HG03025 (cell line): ENCODE results near the gene GRIN3B.

Source experiments
- ATAC-seq: cut with Tn5 transposase; IDR thresholded peaks from one replicate; pipeline ENCODE4 v1.9.1; 2021; ENCODE audit warnings: mild to moderate bottlenecking, moderate library complexity; ENCODE audit not compliant: unreplicated experiment, low FRiP score

GRIN3B gene

DNA sequence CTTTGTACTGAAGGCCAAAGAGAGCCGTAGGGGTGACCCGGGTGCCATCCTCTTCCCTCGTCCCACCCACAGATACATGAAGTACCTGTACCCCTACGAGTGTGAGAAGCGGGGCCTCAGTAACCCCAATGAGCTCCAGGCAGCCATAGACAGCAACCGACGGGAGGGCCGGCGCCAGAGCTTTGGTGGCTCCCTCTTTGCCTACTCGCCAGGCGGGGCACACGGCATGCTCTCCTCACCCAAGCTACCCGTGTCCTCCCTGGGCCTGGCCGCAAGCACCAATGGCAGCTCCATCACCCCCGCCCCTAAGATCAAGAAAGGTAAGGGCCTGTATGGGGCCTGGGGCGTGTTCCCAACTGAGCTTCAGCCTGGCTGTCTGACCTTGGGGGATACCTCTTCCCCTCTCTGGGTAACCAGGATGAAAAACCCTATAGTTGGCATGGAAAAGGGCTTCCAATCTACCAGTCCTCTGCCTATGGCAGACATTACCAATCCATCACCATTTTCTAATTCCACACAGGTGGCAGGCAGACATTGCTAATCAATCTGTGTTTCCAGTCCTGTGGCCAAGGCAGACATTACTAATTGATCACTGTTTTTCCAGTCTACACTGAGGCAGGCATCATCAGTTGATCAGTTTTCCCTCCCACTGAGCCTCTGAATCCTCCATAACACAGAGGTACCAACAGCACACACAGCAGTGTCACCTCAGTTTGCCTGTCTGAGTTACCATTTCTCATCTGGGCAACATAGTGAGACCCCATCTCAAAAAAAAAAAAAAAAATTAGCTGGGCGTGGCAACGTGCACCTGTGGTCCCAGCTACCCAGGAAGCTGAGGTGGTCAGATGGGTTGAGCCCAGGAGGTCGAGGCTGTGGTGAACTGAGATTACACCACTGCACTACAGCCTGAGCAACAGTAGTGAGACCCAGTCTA, 35.2 kb upstream of the GRIN3B start:
- no peak for ATAC-seq

DNA sequence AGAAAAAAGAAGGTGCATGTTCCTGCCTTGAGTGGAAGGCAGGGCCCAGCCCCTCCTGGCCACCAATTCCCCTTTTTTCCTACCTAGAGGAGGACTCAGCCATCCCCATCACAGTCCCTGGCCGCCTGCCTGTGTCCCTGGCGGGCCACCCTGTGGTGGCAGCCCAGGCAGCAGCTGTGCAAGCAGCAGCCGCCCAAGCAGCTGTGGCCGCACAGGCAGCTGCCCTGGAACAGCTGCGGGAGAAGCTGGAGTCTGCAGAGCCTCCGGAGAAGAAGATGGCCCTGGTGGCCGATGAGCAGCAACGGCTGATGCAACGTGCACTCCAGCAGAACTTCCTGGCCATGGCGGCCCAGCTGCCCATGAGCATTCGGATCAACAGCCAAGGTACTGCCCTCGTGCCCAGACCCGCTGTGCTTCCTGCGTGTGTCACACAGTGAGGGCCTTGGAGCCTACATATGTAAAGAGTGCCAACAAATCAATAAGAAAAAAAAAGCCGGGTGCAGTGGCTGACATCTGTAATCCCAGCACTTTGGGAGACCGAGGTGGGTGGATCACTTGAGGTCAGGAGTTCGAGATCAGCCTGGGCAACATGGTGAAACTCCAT, 33.6 kb upstream of the GRIN3B start:
- ATAC-seq: no peak

DNA sequence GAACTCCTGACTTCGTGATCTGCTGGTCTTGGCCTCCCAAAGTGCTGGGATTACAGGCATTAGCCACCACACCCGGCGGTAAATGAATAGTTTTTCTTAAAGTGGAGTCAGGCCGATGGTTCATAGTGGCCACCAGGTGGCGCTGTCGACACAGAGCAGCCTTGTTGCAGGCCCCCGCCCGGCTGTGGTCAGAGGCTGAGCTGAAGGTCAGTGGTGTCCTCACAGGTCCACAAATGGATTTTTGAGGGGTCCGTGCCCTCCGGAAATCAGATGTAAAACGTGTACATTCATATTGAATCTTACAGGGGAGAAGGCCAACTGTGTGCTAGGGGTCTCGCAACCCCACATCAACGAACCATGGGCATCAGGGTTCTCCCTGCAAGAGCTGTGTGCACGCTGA, 29.5 kb upstream of the GRIN3B start:
- ATAC-seq: no peak

DNA sequence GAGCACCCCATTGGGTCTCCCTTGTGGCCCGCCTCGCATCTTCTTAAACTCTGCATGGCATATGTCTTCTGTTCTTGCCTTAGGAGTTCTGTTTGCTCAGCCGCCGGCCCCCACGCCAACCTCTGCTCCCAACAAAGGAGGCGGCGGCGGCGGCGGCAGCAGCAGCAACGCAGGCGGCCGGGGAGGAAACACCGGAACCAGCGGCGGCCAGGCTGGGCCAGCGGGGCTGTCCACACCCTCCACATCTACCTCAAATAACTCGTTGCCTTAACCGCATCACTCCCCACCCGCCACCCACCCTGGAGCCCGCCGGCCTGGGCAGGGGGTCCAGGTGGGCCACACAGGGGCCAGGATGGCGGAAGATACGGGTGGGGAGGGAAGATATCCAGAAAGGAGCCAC, 28.4 kb upstream of the GRIN3B start:
- ATAC-seq: no peak

DNA sequence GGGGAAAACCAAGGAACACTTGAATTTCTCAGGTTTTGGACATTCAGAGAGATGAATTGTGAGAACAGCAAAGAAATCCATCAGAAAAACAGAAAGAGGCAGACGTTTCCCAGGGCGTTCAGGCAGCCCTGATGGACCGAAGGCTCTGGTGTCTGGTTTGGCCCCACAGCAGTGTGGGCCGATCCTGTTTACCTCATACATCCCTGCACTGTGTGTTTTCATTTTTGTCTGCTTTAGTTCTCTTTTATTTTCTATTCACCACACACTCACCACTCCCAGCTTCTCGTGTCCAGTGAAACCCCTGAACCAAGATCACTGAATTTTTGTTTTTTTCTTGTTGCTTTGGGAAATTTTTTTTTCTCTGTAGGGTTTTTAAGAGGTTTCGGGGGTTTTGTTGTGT, 27.9 kb upstream of the GRIN3B start:
- ATAC-seq: no peak

DNA sequence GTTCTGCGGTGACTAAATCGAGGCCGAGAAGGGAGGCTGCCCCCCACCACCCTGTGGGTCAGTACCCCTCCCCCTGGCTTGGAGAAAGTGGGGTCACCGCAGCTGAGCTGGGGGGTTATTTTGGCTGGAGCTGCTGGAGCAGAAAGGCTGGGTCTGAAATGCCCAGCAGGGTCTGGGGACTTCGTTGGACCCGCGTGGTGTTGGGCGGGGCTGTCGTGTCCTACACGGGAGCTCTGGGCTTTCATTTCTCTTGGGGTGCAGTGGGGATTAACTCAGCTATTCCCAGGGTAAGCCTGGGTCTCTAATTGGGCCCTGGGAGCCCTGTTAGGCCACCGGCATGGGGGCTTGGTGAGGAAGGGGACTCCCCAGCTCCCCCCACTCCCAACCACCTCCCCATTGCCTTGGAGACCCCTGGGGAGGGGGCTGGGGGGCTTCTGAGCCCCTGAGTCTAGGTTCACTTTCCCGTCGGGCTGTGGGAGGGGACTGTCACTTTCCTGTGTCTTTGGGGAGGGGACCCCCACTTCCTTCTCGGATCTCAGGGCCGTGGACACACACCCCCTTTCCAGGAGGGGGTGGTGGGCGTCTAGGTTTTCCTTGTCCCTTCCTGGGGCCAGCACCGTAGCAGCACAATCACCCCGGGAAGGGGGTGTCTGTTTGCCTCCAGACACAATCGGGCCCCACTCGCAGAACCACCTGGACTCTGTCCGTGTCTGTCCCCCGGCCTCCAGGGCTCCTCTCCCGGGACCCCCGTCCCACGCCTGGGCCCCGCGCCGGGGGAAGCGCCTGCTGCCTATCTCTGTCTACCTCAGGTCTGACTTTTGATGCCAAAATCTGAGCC, 26.3 kb upstream of the GRIN3B start:
- no peak for ATAC-seq

DNA sequence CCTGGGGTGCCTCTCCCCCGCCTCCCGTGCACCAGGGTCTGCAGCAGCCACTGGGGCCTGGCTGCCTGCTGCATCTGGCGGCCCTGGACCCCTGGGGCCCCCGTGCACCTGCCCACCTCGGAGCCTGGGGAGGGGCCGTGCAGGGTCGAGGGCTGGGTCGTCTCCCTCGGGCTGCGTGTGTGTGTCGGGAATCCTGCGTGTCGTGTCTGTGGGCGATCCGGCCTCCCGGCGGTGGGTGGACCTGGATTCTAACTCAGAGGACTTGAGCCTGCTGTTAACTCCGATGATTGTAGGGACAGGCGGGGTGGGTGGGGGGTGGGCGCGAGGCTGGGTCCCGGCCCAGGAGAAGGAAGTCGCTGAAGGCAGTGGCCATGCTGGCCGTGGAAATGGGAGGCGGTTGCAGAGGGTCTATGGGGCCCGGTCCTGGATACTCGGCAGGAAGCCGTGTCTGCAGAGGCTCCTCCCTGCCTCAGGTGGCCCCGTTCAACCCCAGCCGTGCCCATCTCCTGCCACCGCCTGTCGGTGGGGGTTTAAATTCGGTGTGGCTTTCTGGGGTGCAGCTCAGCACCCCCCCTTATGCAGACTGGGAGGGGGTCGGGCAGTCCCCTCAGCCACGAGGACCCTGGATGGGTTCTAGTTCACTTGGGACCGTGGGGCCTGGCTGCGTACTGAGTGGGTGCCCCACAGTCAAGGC, 25.5 kb upstream of the GRIN3B start:
- no peak for ATAC-seq

DNA sequence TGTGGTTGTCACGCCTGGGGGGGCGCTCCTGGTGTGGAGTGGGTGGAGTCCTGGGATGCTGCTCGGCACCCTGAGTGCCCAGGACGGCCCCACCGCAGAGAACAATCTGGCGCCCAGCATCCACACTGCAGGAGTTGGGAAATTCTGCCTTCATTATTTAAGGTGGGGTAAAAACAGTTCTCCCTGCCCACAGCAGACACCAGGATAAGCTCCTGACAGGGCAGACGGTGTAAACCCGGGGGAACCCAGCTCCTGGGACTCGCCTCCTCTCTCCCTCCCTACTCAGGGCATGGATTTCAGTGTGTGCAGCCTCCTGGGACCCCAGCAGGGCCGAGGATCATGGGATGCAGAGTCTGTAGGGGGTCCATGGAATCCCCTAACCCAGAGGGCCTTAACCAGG, 23.7 kb upstream of the GRIN3B start:
- no peak for ATAC-seq

DNA sequence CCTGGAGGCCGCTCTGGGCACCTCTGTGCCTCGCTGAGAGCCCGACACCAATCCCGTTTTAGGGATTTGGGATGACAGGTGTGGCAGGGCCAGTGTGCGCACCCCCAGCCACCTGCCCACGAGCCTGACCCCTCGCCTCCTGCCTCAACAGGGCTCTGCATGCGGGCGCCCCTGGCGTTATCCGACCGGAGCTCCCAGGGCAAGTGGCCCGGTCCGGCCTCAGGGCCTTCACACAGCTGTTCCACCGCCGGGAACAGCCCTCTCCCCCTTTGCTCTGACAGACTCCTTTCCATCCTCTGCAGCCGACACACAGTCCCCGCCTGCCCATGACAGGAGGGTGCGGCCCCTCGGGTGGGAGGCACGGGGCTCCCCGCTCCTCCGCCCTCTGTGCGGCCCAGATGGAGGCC, 23.2 kb upstream of the GRIN3B start:
- ATAC-seq: no peak

DNA sequence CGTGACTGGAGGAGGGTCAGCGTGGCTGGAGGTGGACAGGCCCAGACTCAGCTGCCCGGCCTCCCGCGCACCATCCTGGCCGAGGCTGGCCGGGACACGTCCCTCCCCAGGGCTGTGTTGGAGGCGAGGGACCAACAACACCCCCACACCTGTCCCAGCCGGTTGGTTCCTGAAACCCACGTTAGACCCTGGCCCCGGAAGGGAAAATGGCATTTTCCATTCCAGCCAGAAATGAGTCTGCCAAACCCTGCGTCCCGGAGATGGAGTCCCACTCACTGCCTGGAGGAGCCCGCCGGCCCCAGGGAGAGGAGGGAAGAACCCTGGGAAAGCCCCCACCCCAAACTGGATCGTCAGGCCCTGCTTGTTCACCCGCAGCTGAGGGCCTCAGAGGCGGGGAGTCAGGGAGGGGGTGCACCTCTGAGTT, 20.9 kb upstream of the GRIN3B start:
- no peak for ATAC-seq

DNA sequence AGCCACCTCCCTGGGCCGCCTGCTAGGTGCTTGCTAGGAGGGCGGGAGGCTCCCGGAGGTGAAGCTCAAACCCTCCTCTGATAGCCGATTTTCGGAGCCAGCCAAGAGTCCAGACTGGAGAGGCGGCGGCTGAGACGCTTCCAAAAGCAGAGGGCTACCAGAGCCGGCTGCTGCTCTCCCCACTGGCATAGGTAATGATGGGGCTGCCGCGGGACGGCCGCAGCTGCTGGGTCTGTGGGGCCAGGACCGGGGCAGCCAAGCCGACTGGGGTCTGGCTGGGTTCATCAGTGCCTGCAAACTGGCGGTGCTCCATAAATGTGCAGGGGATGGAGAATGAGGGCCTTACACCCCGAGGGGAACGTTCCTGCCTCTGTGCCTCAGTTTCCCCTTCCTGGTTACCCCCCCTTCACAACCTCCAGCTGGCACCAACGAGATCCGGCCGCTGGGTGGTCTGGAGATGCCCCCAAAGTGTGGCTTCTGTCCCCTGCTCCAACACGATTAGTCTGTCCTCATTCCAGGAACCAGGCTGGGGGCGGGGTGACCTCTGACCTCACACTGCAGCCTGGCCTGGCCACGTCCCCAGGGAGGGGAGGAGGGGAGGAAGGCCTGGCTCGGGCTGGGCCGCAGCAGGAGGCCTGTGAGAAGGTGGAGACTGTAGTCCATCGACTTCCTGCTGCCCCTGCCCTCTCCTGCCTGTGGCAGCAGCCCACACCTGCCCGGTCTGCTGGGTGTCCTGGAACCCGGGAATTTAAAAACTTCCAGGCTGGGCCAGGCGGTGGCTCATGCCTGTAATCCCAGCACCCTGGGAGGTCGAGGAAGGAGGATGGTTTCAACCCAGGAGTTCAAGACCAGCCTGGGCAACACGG, 19.9 kb upstream of the GRIN3B start:
- no peak for ATAC-seq

DNA sequence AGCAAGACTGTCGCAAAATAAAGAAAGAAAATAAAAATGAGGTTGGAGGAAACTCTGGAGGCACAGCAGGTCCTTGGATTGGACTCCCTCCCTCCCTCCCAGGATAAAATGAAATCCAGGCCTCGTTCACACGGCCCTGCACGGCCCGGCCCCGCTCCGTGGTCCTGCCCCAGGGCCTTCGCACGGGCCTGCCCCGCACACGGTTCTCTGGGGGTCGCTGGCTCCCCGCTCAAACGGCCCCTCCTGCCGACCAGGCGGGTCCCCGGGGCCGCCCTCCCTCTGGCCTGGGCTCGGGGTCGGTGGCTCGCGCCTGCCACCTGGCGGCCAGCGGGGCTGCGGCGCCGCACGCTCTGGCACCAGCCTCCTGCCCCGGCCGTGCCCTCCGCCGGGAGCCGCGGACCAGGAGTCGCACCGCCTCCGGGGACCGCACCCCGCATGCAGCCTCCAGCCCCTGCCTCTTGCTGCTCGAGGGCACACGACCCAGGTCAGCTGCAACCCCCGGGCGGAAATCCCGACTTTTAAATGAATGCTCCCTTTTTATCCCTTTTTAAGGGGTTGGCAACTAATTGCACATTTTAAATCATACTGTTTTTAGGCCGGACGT, 17.6 kb upstream of the GRIN3B start:
- no peak for ATAC-seq

DNA sequence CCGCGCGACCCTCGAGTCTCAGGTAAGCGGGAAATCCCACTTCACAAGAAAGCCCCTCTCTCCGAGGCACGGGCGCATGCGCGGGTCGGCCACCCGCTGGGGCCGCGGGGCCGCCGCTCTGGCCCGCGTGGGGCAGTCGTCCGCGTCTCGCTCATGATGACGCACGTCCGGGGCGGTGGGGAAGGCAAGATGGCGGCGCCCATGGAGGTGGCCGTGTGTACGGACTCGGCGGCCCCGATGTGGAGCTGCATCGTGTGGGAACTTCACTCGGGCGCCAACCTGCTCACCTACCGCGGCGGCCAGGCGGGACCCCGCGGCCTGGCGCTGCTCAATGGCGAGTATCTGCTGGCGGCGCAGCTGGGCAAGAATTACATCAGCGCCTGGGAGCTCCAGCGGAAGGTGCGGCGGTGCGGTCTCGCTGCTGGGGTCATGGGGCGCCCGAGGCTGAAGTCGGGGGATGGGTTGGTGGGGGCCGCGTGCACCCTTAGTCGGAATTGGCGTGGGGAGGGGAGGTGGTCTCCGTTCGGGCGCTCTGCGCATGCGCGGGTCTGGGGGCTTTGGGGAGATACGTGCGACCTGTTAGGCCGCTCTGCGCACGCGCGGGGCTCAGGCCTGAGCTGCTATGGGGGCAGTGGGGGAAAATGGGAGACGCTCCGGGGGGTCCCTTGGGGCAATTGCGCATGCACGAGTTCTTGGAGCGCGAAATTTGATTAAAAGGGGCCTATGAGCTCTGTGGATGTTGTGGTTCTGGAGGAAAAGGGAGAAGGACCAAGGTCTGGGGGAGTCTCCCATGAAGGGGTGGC, 15.9 kb upstream of the GRIN3B start, which contains the start of gene WDR18:
WDR18 (plus strand) TSS at position 181 of the 803 bp plus-strand sequence; CDS start at position 190, 9 bp downstream.
- ATAC-seq: peak; percentile 52

DNA sequence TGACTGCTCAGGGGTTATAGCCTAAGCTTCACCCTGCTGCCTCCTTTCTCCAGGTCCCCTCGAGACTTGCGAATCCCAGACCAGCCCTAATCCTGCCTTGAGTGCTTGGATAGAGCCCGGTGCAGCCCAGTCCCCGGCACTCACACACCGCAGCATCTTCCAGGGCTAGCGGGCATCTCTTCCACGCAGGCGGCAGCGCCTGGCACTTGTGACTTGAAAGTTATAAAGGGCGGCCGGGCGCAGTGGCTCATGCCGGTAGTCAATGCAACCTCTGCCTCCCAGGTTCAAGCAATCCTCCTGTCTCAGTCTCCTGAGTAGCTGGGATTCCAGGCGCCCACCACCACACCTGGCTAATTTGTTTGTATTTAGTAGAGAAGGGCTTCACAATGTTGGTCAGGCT, 14.1 kb upstream of the GRIN3B start:
- ATAC-seq: no peak

DNA sequence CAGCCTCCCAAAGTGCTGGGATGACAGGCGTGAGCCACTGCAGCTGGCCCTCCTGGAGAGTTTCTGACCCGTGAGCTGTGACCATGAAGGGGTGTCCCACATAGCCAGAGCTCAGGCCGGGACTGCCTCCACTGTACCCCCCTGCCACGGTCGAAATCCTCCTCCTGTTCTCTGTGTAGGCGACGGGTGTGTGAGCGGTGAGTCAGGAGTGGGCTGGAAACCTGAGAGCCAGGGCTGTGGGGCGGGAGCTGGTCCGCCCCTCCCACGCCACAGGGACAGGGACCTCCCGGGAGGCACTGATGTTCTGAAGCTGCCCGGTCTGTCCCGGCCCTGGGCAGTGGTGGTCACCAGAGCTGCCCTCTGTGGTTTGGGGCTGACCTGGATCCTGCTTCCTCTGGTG, 12.1 kb upstream of the GRIN3B start:
- ATAC-seq: no peak

DNA sequence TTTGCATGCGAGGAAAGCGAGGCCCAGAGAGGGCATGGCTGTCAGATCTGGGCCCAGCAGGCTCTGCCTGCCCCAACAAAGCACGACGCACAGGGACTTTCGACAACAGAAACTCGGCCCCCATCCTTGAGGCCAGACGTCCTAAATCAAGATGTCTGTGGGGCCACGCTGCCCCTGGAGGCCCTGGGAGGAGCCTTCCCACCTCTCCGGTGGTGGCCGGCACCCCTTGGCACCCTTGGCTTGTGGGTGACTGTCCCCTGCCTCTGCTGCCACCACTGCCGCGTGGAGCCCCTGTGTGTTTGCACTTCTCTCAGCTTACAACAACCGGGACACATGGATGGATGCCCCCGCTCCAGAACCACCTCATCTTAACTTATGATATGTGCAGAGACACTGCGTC, 11.7 kb upstream of the GRIN3B start:
- ATAC-seq: no peak

DNA sequence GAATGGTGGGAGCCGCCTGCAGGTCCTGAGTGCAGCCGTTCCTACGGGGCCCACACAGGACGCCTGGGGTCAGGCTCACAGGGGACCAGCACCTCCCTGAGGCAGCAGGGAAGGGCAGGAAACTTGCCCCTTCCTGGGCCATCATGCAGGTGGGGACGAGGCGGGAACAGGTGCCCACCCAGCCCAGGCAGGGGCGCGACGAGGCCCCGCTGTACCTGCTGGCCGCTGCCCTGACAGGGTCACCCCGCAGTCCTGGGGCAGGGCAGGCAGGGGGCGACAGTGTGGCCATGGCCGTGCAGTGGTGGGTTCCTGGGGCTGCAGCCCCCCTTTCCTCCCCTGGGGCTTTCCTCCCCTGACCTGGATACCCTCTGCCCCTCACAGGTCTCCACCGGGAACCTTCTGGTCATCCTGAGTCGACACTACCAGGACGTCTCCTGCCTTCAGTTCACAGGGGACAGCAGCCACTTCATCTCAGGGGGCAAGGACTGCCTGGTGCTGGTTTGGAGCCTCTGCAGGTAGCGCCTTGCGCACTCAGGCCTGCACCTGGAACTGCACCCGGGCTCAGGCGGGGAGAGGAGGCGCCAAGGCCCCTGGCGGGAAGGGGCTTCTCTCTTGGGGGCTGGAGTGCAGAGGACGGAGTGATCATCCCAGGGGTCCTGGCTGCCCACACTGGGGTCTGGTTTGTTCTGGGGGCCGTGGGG, 10.7 kb upstream of the GRIN3B start:
- ATAC-seq: no peak

DNA sequence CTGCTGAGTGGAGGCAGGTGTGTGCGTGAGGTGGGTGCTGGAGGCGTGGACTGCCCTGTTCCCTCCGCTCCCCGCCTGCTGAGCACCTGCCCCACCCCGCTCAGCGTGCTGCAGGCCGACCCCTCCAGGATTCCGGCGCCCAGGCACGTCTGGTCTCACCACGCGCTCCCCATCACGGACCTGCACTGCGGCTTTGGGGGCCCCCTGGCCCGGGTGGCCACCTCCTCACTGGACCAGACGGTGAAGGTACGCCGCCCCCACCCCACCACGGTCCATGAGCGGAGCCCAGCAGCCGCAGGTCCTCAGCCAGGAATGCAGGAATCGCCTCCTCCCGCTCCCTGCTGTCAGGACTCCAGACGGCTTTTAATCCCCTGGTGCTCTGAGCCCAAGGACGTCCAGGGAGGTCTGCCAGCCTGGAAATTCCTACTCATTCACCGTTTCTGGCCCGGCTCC, 10.1 kb upstream of the GRIN3B start:
- no peak for ATAC-seq
